Hematopoietic multipotent progenitor cell treated with erythropoietin and hydrocortisone succinate and interleukin-3 and kit ligand, for 15 days (in vitro differentiated cells): ENCODE results near the gene FLT1.

ENCODE experiments used
- DNase-seq: peaks from one replicate; pipeline ENCODE4 v3.0.0-alpha.2; 2015; ENCODE audit warnings: low spot score

The FLT1 gene

GRCh38 chr13:28485551-28485950 lies 9.4 kb downstream of the FLT1 start:
- DNase-seq, result no peak

- no peak for DNase-seq
Measured at GRCh38 chr13:28485097-28485496, 9.8 kb downstream of the FLT1 start.

GRCh38 chr13:28483313-28483931 lies 11.5 kb downstream of the FLT1 start:
- DNase-seq, result no peak

DNA sequence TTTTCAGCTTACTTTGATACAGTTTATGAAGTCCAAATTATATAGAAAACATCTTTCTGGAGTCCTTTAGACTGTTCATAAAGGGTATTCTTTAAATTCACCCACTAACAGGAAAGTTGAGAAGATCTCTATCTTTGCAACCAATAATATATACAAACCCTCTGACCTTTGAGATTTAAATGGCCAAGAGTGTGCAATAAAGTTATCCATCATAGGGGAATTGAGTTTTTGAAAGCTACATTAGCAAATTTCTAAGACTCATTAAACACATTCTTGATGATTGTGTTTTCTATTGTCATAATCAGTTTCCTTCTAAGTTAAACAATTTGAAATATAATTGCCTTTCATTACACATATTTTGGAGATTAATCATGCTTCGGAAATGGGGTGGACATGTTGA lies 15.9 kb downstream of the FLT1 start:
- no peak for DNase-seq

DNA sequence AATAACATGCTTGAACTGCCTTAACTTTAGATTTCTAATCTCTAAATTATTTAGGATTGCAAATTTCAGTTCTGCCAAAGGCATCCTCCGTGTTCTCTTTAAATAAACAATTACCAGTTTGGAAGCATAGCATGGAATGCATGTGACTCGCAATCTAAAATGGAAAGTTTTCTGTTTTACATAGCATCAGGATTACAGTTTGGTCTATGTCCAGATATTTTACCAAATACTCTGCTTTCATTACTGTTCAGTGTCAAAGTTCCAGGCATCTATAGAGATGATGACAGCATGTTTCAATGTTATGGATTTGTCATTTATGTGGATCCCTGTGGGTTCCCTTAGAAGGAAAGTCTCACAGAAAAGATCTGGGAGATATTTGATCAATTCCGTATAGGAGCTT lies 16.8 kb downstream of the FLT1 start:
- DNase-seq, result no peak

GRCh38 chr13:28477709-28477973 lies 17.3 kb downstream of the FLT1 start:
- no peak for DNase-seq

DNA sequence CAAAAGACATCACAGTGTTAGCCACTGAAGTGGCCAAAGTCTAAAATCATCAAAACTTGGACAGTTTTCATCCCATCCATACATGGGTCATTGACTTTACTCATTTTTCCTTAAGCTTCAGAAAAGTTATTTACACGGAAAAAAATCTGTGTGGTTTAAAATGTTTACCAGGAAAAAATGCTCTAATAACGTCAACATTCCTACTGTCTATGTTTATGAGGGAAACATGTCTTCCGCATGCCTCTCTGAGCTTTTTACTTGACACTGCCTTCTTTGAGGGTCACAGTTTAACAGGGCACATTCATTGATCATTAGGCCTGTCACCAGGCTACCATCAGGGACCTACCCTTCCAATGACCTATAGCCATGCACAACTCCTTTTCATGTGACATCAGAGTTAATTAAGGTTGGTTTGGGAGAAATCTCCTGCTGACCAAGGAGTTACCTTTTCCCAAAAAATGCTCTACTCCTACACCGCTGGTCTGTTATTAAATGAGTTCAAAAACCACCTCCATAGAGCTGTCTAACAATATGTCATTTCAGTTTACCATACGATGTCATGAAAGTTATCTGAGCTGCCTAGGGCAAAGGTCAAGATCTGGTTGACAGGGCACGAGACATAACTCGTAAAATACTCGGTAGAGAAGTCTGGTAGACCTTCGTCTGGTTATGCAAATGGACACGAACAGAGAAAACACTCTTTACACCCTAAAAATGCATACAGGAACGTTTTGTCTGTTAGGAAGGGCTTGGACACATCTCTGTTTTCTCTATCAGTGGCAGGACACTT lies 17.8 kb downstream of the FLT1 start:
- DNase-seq, result no peak

DNA sequence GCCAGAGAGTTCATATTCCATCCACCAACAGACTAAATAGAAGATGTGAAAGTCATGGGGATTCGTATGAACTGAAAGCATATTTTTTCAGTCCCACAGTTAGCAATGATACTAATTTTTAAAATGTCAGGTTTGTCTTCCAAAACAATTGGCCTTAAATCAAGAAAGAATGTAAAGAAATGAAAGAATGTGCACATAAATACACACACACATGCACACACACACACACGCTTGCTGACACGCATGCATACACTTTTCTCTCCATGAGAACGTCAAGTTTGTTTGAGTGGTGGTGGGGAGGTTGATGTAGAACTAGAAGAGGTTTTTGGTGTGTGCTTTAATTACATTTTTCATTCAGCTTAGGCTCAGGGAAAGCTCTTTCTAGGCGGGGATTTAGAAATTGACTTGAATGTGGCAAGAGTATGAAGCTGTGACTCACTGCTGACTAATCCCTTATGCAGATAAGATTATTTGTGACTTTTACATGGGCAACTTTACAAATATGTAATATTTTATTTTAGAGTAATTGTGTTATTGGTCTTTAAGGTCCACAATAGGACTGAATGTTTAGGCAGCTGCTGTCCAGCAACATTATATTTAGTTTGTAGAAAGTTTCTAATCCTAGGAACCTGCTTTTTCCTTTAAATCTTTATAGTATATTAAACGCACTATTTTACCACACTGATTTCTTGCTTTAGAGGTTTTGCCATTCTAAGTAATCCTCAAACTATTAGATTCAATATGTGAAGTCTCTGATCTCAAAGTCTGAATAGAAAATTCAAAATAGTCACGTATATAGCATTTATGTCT lies 18.8 kb downstream of the FLT1 start:
- no peak for DNase-seq

- no peak for DNase-seq
Measured at GRCh38 chr13:28474491-28475134, 20.3 kb downstream of the FLT1 start.

DNA sequence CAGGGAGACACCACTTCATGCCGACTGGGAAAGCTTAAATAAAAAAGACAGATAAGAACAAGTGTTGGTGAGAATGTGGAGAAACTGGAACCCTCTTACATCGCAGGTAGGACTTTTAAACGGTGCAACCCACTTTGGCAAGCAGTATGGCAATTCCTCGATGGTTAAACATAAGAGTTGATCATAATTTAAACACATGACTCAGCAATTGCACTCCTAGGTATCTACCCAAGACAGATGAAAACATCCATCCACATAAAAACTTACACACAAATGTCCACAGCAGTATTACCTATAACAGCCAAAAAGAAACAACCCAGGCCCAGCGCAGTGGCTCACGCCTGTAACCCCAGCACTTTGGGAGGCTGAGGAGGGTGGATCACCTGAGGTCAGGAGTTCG lies 21.9 kb downstream of the FLT1 start:
- DNase-seq, result no peak

DNA sequence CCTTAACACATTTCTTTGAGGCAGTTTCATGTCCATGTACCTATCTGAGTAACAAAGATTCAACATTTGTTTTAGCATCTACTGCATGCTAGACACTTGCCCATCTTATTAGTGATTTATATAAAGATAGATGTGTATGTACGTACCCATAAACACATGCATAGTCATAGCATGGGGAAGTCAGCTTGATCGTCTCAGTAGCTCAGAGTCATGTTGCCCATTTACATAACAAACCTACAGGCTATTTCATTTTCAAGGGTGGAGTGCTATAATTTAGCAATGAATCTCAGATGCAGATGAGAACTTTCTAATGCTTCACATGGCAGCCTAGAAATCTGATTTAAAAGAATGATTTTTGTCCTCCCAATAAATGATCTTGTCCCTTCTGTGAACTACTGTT lies 23.5 kb downstream of the FLT1 start:
- no peak for DNase-seq

GRCh38 chr13:28470296-28470695 lies 24.6 kb downstream of the FLT1 start:
- DNase-seq, result no peak

DNA sequence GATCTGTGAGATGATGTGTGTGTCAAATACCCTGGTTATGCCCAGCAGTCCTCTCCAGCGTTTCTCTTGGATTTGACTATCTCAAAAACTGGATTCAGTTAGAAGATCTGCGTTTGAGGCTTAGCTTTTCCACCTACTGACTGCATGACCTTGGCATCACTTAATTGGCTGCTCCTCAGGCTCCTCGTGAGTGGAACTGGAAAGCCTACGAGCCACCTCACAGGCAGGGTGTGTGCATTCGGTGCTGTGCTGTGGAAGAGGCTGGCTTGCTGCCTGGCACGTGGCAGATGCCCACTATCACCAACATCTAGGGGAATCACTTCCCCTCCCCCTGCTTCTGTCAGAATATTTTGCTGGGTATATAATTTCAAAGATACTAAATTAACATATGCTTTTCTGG lies 25.6 kb downstream of the FLT1 start:
- no peak for DNase-seq

GRCh38 chr13:28468023-28468915 lies 26.7 kb downstream of the FLT1 start:
- DNase-seq, result no peak

DNA sequence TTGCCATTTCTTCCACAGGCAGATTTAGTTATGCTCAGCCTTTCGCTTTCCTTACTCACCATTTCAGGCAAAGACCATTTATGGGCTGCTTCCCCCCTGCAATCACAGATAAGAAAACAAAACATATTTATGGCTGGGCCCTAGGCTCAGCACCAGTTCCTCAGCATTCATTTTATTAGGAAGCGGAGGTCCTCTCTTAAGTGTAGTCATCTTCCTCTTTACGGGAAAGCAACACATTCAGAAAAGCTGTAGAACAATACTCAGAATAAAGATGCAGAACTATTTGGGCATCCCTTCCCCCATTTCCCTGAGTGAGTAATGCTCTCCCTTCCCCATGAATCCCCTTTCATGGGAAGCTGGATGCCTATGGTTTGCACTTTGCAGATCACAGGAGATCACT lies 27.9 kb downstream of the FLT1 start:
- no peak for DNase-seq

DNA sequence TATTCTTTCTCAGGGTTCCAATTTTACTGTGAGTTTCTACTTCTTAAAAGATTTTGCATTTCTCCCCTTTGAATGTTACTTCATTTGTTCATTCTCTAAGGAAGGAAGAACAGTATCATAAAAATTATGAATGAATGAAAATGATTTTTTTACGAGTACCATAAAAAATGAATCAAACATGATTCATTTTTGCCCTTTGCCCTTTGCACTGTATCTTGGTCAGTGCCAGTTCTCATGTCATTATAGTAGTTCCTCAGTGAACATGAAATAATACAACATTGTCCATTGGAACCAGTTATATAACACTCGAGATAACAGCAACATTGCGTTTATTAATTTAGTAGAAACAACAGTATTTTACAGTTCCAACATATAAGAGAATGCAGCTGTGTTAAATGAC lies 28.8 kb downstream of the FLT1 start:
- no peak for DNase-seq

- DNase-seq, result no peak
Measured at GRCh38 chr13:28464861-28465460, 30.0 kb downstream of the FLT1 start.

- DNase-seq, result no peak
Measured at GRCh38 chr13:28463481-28463880, 31.4 kb downstream of the FLT1 start.

- DNase-seq, result no peak
Measured at GRCh38 chr13:28459911-28460310, 35.0 kb downstream of the FLT1 start.

GRCh38 chr13:28458608-28459007 lies 36.3 kb downstream of the FLT1 start:
- no peak for DNase-seq

GRCh38 chr13:28458051-28458450 lies 36.9 kb downstream of the FLT1 start:
- no peak for DNase-seq
